ENCODE data around the gene PARP16.

- TF ChIP-seq CTCF (conservative IDR thresholded peaks at IDR 0.05; ENCODE audit: low read length) (no peak), EZH2phosphoT487 (IDR thresholded peaks at IDR 0.05; ENCODE audit: borderline replicate concordance) (no peak)
These were observed 41.4 kb downstream of the PARP16 start for GRCh38 chr15:65245096-65245856.

All from Loucy (cell line).